ENCODE measurements around the gene ZNF70.

Gene ZNF70

DNA sequence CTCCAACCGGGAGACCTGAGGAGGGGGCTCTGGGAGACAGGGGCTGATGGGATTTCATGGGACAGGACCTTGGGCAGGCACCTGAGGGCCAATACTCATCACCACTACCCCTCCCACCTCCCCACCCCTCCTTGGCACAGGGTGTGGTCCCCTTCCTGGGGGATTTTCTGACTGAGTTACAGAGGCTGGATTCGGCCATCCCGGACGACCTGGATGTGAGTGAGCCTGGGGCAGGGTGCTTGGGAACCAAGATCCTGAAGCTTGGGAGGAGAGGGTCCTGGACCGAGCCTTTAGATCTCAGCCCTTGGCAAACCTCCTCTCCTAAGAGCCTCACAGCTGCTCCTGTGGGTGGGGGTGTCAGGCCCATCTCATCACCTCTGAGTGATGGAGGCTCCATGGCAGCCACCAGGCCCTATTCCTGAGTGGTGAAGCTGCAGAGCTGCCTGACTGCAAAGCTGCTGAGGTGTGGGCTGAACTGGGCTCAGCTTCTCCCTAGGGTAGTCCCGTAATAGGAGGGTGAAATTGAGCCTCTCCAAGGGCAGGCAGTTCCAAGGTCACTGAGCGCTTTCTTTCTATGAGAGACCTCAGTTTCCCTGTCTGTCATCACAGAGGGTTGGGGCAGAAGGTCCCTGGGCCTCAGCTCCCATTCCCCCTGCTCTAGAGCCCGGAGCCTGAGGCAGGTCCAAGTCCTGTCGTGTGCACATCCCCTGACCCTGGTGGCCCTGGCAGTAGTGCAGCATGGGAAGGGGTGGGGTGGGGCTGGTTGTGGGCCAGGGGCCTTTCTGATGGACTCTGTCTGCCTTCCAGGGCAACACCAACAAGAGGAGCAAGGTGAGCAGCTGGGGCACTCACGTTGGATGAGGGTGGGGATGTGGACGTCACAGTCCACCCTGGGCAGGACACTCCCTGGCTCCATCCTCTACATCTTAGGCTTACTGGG is 53.6 kb downstream of the ZNF70 start:
- H3K27ac ChIP-seq: no peak overlapping the region
- DNase-seq: no peak
- intact Hi-C loops (cut with DNase I; ENCODE audit: low total_unique reads): no loop called here
- no peaks in the 10 kb centered on the region for H3K9me3 ChIP-seq
- H3K27me3 ChIP-seq: no peaks in the 10 kb centered on the region
- TF ChIP-seq, protein P1, sequence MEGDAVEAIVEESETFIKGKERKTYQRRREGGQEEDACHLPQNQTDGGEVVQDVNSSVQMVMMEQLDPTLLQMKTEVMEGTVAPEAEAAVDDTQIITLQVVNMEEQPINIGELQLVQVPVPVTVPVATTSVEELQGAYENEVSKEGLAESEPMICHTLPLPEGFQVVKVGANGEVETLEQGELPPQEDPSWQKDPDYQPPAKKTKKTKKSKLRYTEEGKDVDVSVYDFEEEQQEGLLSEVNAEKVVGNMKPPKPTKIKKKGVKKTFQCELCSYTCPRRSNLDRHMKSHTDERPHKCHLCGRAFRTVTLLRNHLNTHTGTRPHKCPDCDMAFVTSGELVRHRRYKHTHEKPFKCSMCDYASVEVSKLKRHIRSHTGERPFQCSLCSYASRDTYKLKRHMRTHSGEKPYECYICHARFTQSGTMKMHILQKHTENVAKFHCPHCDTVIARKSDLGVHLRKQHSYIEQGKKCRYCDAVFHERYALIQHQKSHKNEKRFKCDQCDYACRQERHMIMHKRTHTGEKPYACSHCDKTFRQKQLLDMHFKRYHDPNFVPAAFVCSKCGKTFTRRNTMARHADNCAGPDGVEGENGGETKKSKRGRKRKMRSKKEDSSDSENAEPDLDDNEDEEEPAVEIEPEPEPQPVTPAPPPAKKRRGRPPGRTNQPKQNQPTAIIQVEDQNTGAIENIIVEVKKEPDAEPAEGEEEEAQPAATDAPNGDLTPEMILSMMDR (IDR thresholded peaks at IDR 0.05): no peak
- H3K4me3 ChIP-seq: no peak overlapping the region
- H3K36me3 ChIP-seq: peaks cover 35 to 94% (median 76%) of the 10 kb centered on the region in 3 donors
- no peaks in the 10 kb centered on the region for H3K4me1 ChIP-seq

DNA sequence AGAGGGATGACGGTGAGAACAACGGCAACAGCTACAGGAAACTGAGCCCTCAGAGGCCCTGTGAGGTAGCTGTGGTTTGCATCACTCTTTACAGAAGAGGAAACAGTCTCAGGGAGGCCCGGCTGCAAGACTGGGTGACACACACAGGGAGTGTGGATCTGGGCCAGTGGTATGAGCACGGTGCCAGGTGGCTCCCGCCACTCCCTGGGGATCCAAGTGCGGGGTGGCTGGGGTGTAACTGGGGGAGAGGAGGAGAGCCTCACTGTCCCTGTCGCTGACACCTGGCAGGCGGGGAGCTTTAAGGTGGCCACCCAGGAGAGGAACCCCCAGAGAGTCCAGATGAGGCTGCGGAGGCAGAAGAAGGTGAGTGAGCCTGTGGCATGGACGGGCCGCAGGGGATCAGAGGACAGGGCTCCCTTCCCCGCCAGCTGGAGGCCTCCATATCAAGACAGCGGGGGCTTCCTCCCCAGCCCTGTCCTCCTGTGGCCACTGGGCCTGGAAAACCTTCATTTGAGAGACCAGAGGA is 54.5 kb downstream of the ZNF70 start:
- Histone ChIP-seq H3K4me1 (no peaks in the 10 kb centered on the region), H3K36me3 (peaks cover 31 to 91% (median 67%) of the 10 kb centered on the region in 3 donors), H3K27ac (no peak overlapping the region), H3K9me3 (no peaks in the 10 kb centered on the region), H3K27me3 (no peaks in the 10 kb centered on the region), H3K4me3 (no peak overlapping the region)
- TF ChIP-seq, protein P1 (IDR thresholded peaks at IDR 0.05): no peak
- no peak for DNase-seq
- intact Hi-C loops (cut with DNase I; ENCODE audit: low total_unique reads): no loop called here

DNA sequence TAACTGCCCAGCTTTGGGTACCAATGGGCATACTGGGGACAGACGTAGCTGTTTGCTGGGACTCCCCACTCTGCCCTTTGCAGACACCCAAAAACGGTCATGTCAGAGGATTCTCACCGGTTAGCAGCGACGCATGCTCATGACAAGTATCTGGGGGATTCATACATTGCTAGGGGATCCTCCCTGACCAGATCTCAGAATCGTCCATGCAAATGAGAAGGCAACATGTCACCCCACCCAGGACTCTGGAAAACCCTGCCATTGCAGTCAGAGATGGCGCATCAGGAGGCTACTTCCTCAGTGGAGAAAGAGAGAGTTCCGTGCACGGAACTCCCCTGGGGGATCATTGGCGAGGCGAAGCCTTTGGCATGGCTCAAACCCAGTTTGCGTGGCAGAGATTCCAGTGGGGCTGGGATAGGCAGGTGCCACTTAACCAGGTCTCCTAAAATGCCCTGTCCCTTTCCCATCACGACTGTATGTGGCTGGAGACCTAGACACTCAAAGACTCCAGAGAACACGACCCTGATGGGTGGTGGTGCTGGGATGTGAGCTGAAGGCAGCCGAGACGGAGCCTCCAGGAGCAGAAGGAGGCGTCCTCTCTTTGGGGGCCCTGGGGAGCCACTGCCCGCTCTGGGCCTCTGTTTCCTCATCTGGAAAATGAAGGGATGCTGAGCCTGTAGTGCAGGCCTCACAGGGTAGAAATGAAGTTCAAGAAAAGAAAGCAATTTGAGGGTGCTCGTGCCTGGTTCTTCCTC is 55.2 kb downstream of the ZNF70 start:
- DNase-seq: no peak
- Histone ChIP-seq H3K36me3 (peaks cover 25 to 87% (median 61%) of the 10 kb centered on the region in 3 donors), H3K4me3 (no peak overlapping the region), H3K27ac (no peak overlapping the region), H3K4me1 (no peaks in the 10 kb centered on the region), H3K9me3 (no peaks in the 10 kb centered on the region), H3K27me3 (no peaks in the 10 kb centered on the region)
- TF ChIP-seq, protein P1 (IDR thresholded peaks at IDR 0.05): no peak
- intact Hi-C loops (cut with DNase I; ENCODE audit: low total_unique reads): no loop called here

DNA sequence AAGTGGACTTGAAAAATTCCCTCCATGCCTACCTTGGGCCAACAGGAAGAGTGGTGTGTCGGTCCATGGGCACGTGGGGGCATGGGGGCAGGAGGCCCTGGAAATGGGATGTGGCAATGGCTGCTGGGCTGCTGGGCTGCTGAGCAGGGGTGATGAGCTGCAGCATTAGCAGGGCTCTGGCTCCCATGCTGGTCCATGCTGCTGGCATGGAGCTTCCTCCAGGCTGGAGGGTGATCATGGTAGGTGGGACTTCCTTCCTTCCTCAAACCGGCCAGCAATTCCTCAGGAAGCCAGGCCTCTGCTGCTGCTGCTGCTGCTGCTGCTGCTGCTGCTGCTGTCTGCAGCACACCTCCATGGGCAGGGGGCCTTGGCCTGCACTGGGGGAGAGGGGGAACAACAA is 55.8 kb downstream of the ZNF70 start:
- TF ChIP-seq, protein P1 (IDR thresholded peaks at IDR 0.05): no peak
- no peak for DNase-seq
- H3K27ac ChIP-seq: no peak overlapping the region
- intact Hi-C loops (cut with DNase I; ENCODE audit: low total_unique reads): no loop called here
- H3K36me3 ChIP-seq: peaks cover 23 to 87% (median 55%) of the 10 kb centered on the region in 3 donors
- H3K9me3 ChIP-seq: no peaks in the 10 kb centered on the region
- H3K4me1 ChIP-seq: no peaks in the 10 kb centered on the region
- no peak overlapping the region for H3K4me3 ChIP-seq
- no peaks in the 10 kb centered on the region for H3K27me3 ChIP-seq

GRCh38 chr22:23693979-23694680 is 56.8 kb downstream of the ZNF70 start:
- Histone ChIP-seq H3K36me3 (peaks cover 23 to 87% (median 47%) of the 10 kb centered on the region in 3 donors), H3K4me1 (no peaks in the 10 kb centered on the region), H3K27me3 (no peaks in the 10 kb centered on the region), H3K4me3 (no peak overlapping the region), H3K27ac (no peak overlapping the region), H3K9me3 (no peaks in the 10 kb centered on the region)
- intact Hi-C loops (cut with DNase I; ENCODE audit: low total_unique reads): no loop called here
- TF ChIP-seq, protein P1 (IDR thresholded peaks at IDR 0.05): no peak
- DNase-seq: no peak
